HUES48 (cell line): ENCODE data around the gene KCNMA1.

Source experiments
- H3K27ac ChIP-seq: one replicate; pipeline ENCODE4 v1.7.0; 2013; ENCODE audit warnings: low read depth, low read length, inconsistent platforms
- H3K27me3 ChIP-seq: 2 replicates; pipeline ENCODE4 v1.6.1; 2013; ENCODE audit warnings: mild to moderate bottlenecking, low read length; ENCODE audit not compliant: control insufficient read depth, insufficient read depth
- H3K36me3 ChIP-seq: 2 replicates; pipeline ENCODE4 v1.6.1; 2013; ENCODE audit warnings: low read length; ENCODE audit not compliant: control insufficient read depth, insufficient read depth
- H3K4me1 ChIP-seq: 2 replicates; pipeline ENCODE4 v1.6.1; 2013; ENCODE audit warnings: mild to moderate bottlenecking, low read length; ENCODE audit not compliant: control insufficient read depth, insufficient read depth
- H3K4me3 ChIP-seq: 2 replicates; pipeline ENCODE4 v1.5.1; 2013; ENCODE audit warnings: mild to moderate bottlenecking, low read depth, low read length
- H3K9ac ChIP-seq: 2 replicates; pipeline ENCODE4 v1.6.1; 2013; ENCODE audit warnings: mild to moderate bottlenecking, low read depth, low read length, moderate library complexity
- H3K9me3 ChIP-seq: 2 replicates; pipeline ENCODE4 v1.6.1; 2013; ENCODE audit warnings: low read length; ENCODE audit not compliant: control insufficient read depth, insufficient read depth

Gene KCNMA1

GRCh38 chr10:77424257-77424656, 213.4 kb downstream of the KCNMA1 start:
- H3K36me3 ChIP-seq: no peaks in the 10 kb centered on the region
- no peak overlapping the region for H3K27ac ChIP-seq
- H3K4me3 ChIP-seq: no peak overlapping the region
- H3K9me3 ChIP-seq: no peaks in the 10 kb centered on the region
- H3K4me1 ChIP-seq: no peaks in the 10 kb centered on the region
- H3K9ac ChIP-seq: no peak overlapping the region
- H3K27me3 ChIP-seq: no peaks in the 10 kb centered on the region

DNA sequence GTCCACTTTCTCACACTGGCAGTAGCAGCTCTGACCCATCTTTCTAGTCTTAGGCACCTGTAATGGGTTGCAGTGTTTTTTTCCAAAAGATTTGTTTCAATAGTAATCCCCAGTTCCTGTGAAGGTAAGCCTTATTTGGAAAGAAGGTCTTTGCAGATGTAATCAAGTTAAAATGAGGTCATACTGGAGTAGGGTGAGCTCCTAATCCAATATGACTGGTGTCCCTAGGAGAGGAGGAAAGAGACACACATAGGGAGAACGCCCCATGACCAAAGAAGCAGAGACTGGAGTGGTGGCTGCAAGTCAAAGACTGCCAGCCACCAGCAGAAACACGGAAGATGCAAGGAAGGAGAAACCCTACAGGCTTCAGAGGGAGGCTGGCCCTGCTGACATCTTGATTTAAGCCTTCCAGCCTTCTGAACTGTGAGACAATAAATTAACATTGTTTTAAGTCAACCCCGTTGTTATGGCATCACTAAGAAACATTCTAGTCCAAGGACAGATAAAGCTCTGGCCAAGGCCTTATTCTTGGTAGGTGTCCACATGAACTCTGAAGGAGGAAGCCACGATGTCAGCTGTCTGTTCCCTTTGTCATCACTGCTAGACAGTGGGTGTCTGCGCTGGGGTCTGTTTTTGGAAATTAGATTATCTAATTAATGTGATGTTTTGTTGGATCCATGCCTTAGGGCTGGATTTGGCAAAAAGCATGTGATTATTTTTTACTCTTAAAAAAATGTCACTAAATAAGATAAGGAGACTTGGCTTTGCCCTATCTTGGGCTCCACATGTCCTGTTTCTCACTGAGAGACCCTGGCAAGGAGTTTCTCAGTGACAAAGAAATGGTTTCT, 214.9 kb downstream of the KCNMA1 start:
- H3K4me1 ChIP-seq: no peaks in the 10 kb centered on the region
- H3K27ac ChIP-seq: no peak overlapping the region
- H3K9ac ChIP-seq: no peak overlapping the region
- no peaks in the 10 kb centered on the region for H3K27me3 ChIP-seq
- no peaks in the 10 kb centered on the region for H3K36me3 ChIP-seq
- no peaks in the 10 kb centered on the region for H3K9me3 ChIP-seq
- H3K4me3 ChIP-seq: no peak overlapping the region

DNA sequence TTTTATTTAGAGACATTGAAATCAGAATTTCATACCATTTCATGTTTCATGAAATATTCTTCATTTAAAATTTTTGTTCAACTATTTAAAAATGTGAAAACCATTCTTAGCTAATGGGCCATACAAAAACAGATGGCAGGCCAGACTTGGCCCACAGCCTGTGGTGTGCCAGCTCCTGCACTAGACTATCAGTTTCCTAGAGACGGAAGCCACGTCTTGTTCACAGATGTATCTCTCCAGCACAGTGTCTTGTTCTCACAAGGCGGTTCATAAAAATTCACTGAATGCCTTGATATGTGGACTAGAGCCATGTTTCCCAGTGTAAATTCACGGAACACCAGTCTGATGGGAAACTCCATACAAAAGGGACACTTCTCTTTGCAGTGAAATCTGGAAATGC, 216.0 kb downstream of the KCNMA1 start:
- Histone ChIP-seq H3K36me3 (no peaks in the 10 kb centered on the region), H3K9ac (no peak overlapping the region), H3K4me1 (no peaks in the 10 kb centered on the region), H3K4me3 (no peak overlapping the region), H3K9me3 (no peaks in the 10 kb centered on the region), H3K27ac (no peak overlapping the region), H3K27me3 (no peaks in the 10 kb centered on the region)

GRCh38 chr10:77420947-77421523, 216.6 kb downstream of the KCNMA1 start:
- no peak overlapping the region for H3K4me3 ChIP-seq
- no peaks in the 10 kb centered on the region for H3K27me3 ChIP-seq
- H3K4me1 ChIP-seq: no peaks in the 10 kb centered on the region
- H3K9me3 ChIP-seq: no peaks in the 10 kb centered on the region
- no peak overlapping the region for H3K9ac ChIP-seq
- no peaks in the 10 kb centered on the region for H3K36me3 ChIP-seq
- H3K27ac ChIP-seq: no peak overlapping the region

GRCh38 chr10:77419979-77420378, 217.6 kb downstream of the KCNMA1 start:
- H3K4me1 ChIP-seq: no peaks in the 10 kb centered on the region
- H3K4me3 ChIP-seq: no peak overlapping the region
- no peak overlapping the region for H3K27ac ChIP-seq
- H3K9me3 ChIP-seq: no peaks in the 10 kb centered on the region
- H3K27me3 ChIP-seq: no peaks in the 10 kb centered on the region
- H3K9ac ChIP-seq: no peak overlapping the region
- H3K36me3 ChIP-seq: no peaks in the 10 kb centered on the region

GRCh38 chr10:77419056-77419455, 218.6 kb downstream of the KCNMA1 start:
- H3K27me3 ChIP-seq: no peaks in the 10 kb centered on the region
- no peak overlapping the region for H3K9ac ChIP-seq
- no peaks in the 10 kb centered on the region for H3K36me3 ChIP-seq
- no peaks in the 10 kb centered on the region for H3K4me1 ChIP-seq
- no peaks in the 10 kb centered on the region for H3K9me3 ChIP-seq
- H3K4me3 ChIP-seq: no peak overlapping the region
- H3K27ac ChIP-seq: no peak overlapping the region

GRCh38 chr10:77417806-77418640, 219.6 kb downstream of the KCNMA1 start:
- H3K27ac ChIP-seq: no peak overlapping the region
- H3K4me1 ChIP-seq: no peaks in the 10 kb centered on the region

GRCh38 chr10:77417359-77417758, 220.2 kb downstream of the KCNMA1 start:
- no peaks in the 10 kb centered on the region for H3K4me1 ChIP-seq
- no peak overlapping the region for H3K27ac ChIP-seq
- no peaks in the 10 kb centered on the region for H3K9me3 ChIP-seq
- H3K27me3 ChIP-seq: no peaks in the 10 kb centered on the region
- no peaks in the 10 kb centered on the region for H3K36me3 ChIP-seq
- H3K4me3 ChIP-seq: no peak overlapping the region
- no peak overlapping the region for H3K9ac ChIP-seq

More at GRCh38 chr10:77417806-77418640, 219.6 kb downstream of the KCNMA1 start:
- no peak overlapping the region for H3K4me3 ChIP-seq
- H3K9ac ChIP-seq: no peak overlapping the region
- no peaks in the 10 kb centered on the region for H3K9me3 ChIP-seq
- no peaks in the 10 kb centered on the region for H3K27me3 ChIP-seq
- H3K36me3 ChIP-seq: no peaks in the 10 kb centered on the region

DNA sequence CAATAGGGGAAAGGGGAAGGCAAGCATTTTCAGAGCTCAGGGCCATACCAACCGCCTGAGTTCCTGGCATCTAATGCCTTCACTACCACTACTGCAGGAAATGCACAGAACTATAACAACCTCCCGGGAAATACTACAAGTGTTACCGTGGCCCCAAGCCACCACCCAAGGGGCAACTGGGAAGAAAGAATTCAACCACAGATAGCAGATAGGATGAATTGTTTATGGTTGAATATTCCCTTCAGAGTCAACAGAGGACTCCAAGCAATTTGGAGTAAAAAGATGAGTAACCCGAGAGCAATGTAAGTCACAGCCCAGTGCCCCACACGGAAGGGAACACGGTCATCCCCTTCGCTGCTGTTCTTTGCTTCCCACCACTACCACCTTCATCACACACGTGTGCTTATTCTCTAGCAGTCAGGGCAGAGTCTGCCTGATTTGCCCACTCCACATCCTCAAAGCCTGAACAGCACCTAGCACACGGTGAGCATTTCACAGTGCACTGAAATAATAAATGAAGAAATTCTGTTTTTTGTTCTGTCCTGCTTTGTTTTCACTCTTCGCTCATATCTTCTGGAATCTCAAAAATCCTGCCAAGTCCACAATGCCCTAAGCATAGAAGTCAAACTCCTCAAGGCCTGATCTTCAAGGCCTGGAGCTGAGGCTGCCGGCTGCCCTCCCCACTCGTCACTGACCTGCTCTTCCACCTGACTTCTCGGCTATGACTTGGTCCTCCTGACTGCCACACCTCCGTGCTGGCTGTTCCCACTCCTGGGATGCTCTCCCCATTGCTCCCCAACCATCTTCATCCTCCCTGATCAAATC, 221.1 kb downstream of the KCNMA1 start:
- H3K9ac ChIP-seq: no peak overlapping the region
- no peaks in the 10 kb centered on the region for H3K36me3 ChIP-seq
- no peaks in the 10 kb centered on the region for H3K4me1 ChIP-seq
- H3K4me3 ChIP-seq: no peak overlapping the region
- no peaks in the 10 kb centered on the region for H3K9me3 ChIP-seq
- H3K27ac ChIP-seq: no peak overlapping the region
- H3K27me3 ChIP-seq: no peaks in the 10 kb centered on the region

GRCh38 chr10:77415313-77415960, 222.2 kb downstream of the KCNMA1 start:
- no peak overlapping the region for H3K27ac ChIP-seq

More at GRCh38 chr10:77415313-77415960, 222.2 kb downstream of the KCNMA1 start:
- no peaks in the 10 kb centered on the region for H3K4me1 ChIP-seq
- H3K4me3 ChIP-seq: no peak overlapping the region
- H3K27me3 ChIP-seq: no peaks in the 10 kb centered on the region
- H3K36me3 ChIP-seq: no peaks in the 10 kb centered on the region
- H3K9ac ChIP-seq: no peak overlapping the region
- no peaks in the 10 kb centered on the region for H3K9me3 ChIP-seq
